Esophagus muscularis mucosa (tissue), 4 donors: ENCODE measurements around the gene PRR18. TPM values are rescaled to one million over a fixed set of nuclear protein-coding genes. Genes with fewer than 3 reads are reported as not detected.

Experiments
- DNase-seq: peaks from one replicate; pipeline ENCODE4 v3.0.0-alpha.2; 2017; ENCODE audit errors: extremely low spot score
- H3K27ac ChIP-seq, 4 donors: fragments of 200-600 bp; sonication (generic); replicated peaks in 1 of 4; 1 replicate in 3 of 4; 2 replicates in 1 of 4; pipeline ENCODE4 v1.5.1; 2016 to 2019; ENCODE audit warnings: mild to moderate bottlenecking in 1 of 4
- H3K27me3 ChIP-seq, 4 donors: fragments of 200-600 bp; sonication (generic); one replicate each; pipeline versions ENCODE4 v1.5.1 to v1.6.0; 2016 to 2019
- H3K36me3 ChIP-seq, 4 donors: fragments of 200-600 bp; sonication (generic); one replicate each; pipeline ENCODE4 v1.5.1; 2016 to 2019
- H3K4me1 ChIP-seq, 4 donors: fragments of 200-600 bp; sonication (generic); one replicate each; pipeline ENCODE4 v1.5.1; 2016 to 2019
- H3K4me3 ChIP-seq, 4 donors: fragments of 200-600 bp; sonication (generic); 1 replicate in 2 of 4; 2 replicates in 2 of 4; pipeline ENCODE4 v1.5.1; 2016 to 2019; ENCODE audit warnings: mild to moderate bottlenecking in 4 of 4, moderate library complexity in 1 of 4
- H3K9me3 ChIP-seq, 4 donors: fragments of 200-600 bp; sonication (generic); 1 replicate in 3 of 4; 2 replicates in 1 of 4; pipeline ENCODE4 v1.5.1; 2016 to 2019
- EP300 ChIP-seq: sonication (generic); formaldehyde crosslinking; IDR thresholded peaks from one replicate; pipeline ENCODE4 v1.6.1; 2017; ENCODE audit warnings: antibody characterized with exemption
- POLR2A ChIP-seq: fragments of 450-650 bp; IDR thresholded peaks from one replicate; pipeline ENCODE4 v1.6.1; 2017; ENCODE audit warnings: antibody characterized with exemption, moderate library complexity, mild to moderate bottlenecking, low read depth
- POLR2AphosphoS5 ChIP-seq, 2 donors: sonication (generic); formaldehyde crosslinking; IDR thresholded peaks; one replicate each; pipeline ENCODE4 v1.6.1; 2017; ENCODE audit warnings: antibody characterized with exemption in 2 of 2
- WGBS: methylation state at CpG from one replicate; pipeline ENCODE4 v1.1.5; 2018; 5-methylcytosine and 5-hydroxymethylcytosine counted together
- intact Hi-C: fragments of 100-400 bp; cut with DNase I; formaldehyde crosslinking; loops from one replicate; pipeline ENCODE4 v1.15.1; 2023
- total RNA-seq, 4 donors: library from RNA; depleted of rRNA; stranded (reverse); fragments of >200 nt; gene quantifications; one replicate each; pipeline versions ENCODE4 v1.1.0 to v1.2.1, GENCODE V29; 2016
- TF ChIP-seq, protein P1 (sequence below), 3 experiments: fragments of 200-600 bp in 2 of 3; fragments of 450-650 bp in 1 of 3; sonication (generic) in 2 of 3; IDR thresholded peaks; one replicate each; pipeline ENCODE4 v1.5.1; 2017 to 2019; ENCODE audit warnings: antibody characterized with exemption in 3 of 3, mild to moderate bottlenecking in 2 of 3, moderate library complexity in 1 of 3

PRR18 gene
- total RNA-seq, 4 donors from 2014 or later = 0.23 TPM; not detected in 3

GRCh38 chr6:166342349-166343149 is 34.4 kb upstream of the PRR18 start, which contains the start of gene SFT2D1:
Gene SFT2D1 (minus strand): TSS chr6:166342545. CDS start chr6:166342481, 64 bp downstream.
- H3K27me3 ChIP-seq = no peaks in the 10 kb centered on the region
- intact Hi-C loops = loop anchor here (2.0 kb wide), 1 partner anchor 42 kb away; no protein-coding TSS in a partner anchor
- H3K27ac ChIP-seq = peak within 1 kb of the TSS; percentile 82 to 92 (median 88)
- WGBS = 1% methylated on average over 14 of the region's 73 CpGs
- DNase-seq = peak; percentile 97
- peaks cover 27 to 48% (median 44%) of the 10 kb centered on the region in 4 donors for H3K4me1 ChIP-seq
- H3K4me3 ChIP-seq = peak within 1 kb of the TSS; percentile 72 to 99 (median 88)
- TF ChIP-seq EP300 (no peak), POLR2A (peak; percentile 85), POLR2AphosphoS5 (IDR thresholded peaks at IDR 0.05) (peak; percentile 98 to 99)
- TF ChIP-seq, protein P1, sequence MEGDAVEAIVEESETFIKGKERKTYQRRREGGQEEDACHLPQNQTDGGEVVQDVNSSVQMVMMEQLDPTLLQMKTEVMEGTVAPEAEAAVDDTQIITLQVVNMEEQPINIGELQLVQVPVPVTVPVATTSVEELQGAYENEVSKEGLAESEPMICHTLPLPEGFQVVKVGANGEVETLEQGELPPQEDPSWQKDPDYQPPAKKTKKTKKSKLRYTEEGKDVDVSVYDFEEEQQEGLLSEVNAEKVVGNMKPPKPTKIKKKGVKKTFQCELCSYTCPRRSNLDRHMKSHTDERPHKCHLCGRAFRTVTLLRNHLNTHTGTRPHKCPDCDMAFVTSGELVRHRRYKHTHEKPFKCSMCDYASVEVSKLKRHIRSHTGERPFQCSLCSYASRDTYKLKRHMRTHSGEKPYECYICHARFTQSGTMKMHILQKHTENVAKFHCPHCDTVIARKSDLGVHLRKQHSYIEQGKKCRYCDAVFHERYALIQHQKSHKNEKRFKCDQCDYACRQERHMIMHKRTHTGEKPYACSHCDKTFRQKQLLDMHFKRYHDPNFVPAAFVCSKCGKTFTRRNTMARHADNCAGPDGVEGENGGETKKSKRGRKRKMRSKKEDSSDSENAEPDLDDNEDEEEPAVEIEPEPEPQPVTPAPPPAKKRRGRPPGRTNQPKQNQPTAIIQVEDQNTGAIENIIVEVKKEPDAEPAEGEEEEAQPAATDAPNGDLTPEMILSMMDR (IDR thresholded peaks at IDR 0.05) = peak in 1 of 3 experiments; percentile 21
- H3K36me3 ChIP-seq = peaks cover 0 to 7% (median under 1%) of the 10 kb centered on the region in 4 donors
- no peaks in the 10 kb centered on the region for H3K9me3 ChIP-seq

- no peaks in the 10 kb centered on the region for H3K9me3 ChIP-seq
- H3K4me3 ChIP-seq = peak overlapping the region; percentile 72 to 99 (median 88)
- no peak for DNase-seq
- TF ChIP-seq, protein P1 (IDR thresholded peaks at IDR 0.05) = no peak
- TF ChIP-seq EP300 (no peak), POLR2AphosphoS5 (IDR thresholded peaks at IDR 0.05) (no peak), POLR2A (no peak)
- peak overlapping the region; percentile 82 to 92 (median 88) for H3K27ac ChIP-seq
- peaks cover 0 to 13% (median 4%) of the 10 kb centered on the region in 4 donors for H3K36me3 ChIP-seq
- no peaks in the 10 kb centered on the region for H3K27me3 ChIP-seq
- peaks cover 27 to 53% (median 47%) of the 10 kb centered on the region in 4 donors for H3K4me1 ChIP-seq
- WGBS = 0% methylated on average over 12 of the region's 16 CpGs
- intact Hi-C loops = loop anchor here (2.0 kb wide), 1 partner anchor 43 kb away; no protein-coding TSS in a partner anchor
Measured at GRCh38 chr6:166341977-166342348, 33.8 kb upstream of the PRR18 start.

GRCh38 chr6:166341464-166341863 is 33.3 kb upstream of the PRR18 start:
- Histone ChIP-seq H3K4me1 (peaks cover 27 to 57% (median 52%) of the 10 kb centered on the region in 4 donors), H3K9me3 (no peaks in the 10 kb centered on the region), H3K27me3 (no peaks in the 10 kb centered on the region), H3K4me3 (peak overlapping the region; percentile 72 to 99 (median 88)), H3K27ac (peak overlapping the region in 2 of 4 donors; percentile 82 to 89), H3K36me3 (peaks cover 0 to 18% (median 6%) of the 10 kb centered on the region in 4 donors)
- no peak for TF ChIP-seq POLR2A
- no peak for TF ChIP-seq EP300
- no peak for TF ChIP-seq POLR2AphosphoS5 (IDR thresholded peaks at IDR 0.05)
- TF ChIP-seq, protein P1 (IDR thresholded peaks at IDR 0.05) = no peak
- WGBS = 33% methylated on average over 7 of the region's 7 CpGs
- DNase-seq = no peak
- intact Hi-C loops = no loop called here

DNA sequence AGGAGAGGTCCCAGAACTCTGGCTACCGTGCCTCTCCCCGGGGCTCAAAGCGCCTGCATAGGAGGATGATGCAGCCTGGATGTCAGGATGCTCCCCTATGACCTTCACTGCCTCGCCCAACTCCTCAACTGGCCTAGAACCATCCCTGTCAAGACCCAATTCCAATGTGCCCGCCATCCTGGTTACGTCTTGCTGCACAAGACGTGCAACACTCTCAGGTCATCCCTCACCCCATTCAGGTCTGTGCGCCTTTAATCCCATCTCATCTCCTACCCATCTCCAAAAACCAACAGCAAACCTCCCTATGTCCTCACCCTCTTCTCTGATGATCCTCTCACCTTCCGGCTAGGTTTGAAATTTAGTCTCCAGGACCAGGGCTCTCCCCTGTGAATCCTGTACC is 30.7 kb upstream of the PRR18 start:
- Histone ChIP-seq H3K4me1 (peaks cover 27 to 70% (median 59%) of the 10 kb centered on the region in 4 donors), H3K36me3 (peaks cover 0 to 31% (median 16%) of the 10 kb centered on the region in 4 donors), H3K27me3 (no peaks in the 10 kb centered on the region), H3K4me3 (no peak overlapping the region), H3K27ac (no peak overlapping the region), H3K9me3 (no peaks in the 10 kb centered on the region)
- DNase-seq = no peak
- 96% methylated on average over 9 of the region's 9 CpGs for WGBS
- TF ChIP-seq POLR2AphosphoS5 (IDR thresholded peaks at IDR 0.05) (no peak), EP300 (no peak), POLR2A (no peak)
- TF ChIP-seq, protein P1 (IDR thresholded peaks at IDR 0.05) = no peak
- intact Hi-C loops = no loop called here
